Ovary (tissue), 9 donors: ENCODE data around the gene PLK5. TPM values are rescaled to one million over a fixed set of nuclear protein-coding genes. Genes with fewer than 3 reads are reported as not detected.
"Not testable (repeated sequence)": the region's sequence is repeated elsewhere in the genome, so short reads cannot be mapped to it uniquely, and the experiment has no call there.

Experiments used
- DNase-seq, 5 donors: peaks; one replicate each; pipeline ENCODE4 v3.0.0-alpha.2; 2019 to 2020
- H3K27ac ChIP-seq, 2 donors: fragments of 200-600 bp; one replicate each; pipeline versions ENCODE4 v1.5.1 to v1.8.0; 2019 to 2022
- H3K27me3 ChIP-seq: fragments of 200-600 bp; one replicate; pipeline ENCODE4 v1.8.0; 2022
- H3K36me3 ChIP-seq: fragments of 200-600 bp; sonication (generic); one replicate; pipeline ENCODE4 v1.5.1; 2019
- H3K4me1 ChIP-seq: one replicate; pipeline ENCODE4 v1.8.1; 2013; ENCODE audit warnings: mild to moderate bottlenecking, moderate library complexity; ENCODE audit not compliant: insufficient read depth
- H3K4me3 ChIP-seq: fragments of 200-600 bp; sonication (generic); one replicate; pipeline ENCODE4 v1.5.1; 2017
- H3K9me3 ChIP-seq, 2 donors: fragments of 200-600 bp in 1 of 2; sonication (generic) in 1 of 2; one replicate each; pipeline versions ENCODE4 v1.5.1 to v1.8.1; 2013 to 2019; ENCODE audit warnings: mild to moderate bottlenecking in 1 of 2, moderate library complexity in 1 of 2
- CTCF ChIP-seq, 3 donors: fragments of 450-650 bp in 2 of 3; fragments of 200-600 bp in 1 of 3; IDR thresholded peaks; one replicate each; pipeline versions ENCODE4 v1.5.1 to v1.8.0; 2016 to 2022; ENCODE audit warnings: antibody characterized with exemption in 3 of 3, mild to moderate bottlenecking in 1 of 3
- EP300 ChIP-seq: sonication (generic); formaldehyde crosslinking; IDR thresholded peaks from one replicate; pipeline ENCODE4 v1.6.1; 2017; ENCODE audit warnings: antibody characterized with exemption
- POLR2A ChIP-seq: fragments of 450-650 bp; IDR thresholded peaks from one replicate; pipeline ENCODE4 v1.6.1; 2017; ENCODE audit warnings: antibody characterized with exemption, mild to moderate bottlenecking, moderate library complexity
- WGBS, 3 donors: extraction: QIAGEN DNeasy Blood & Tissue Kit in 1 of 3; methylation state at CpG; one replicate each; pipeline versions ENCODE4 v1.1.5 to v1.1.7; 2013 to 2017; 5-methylcytosine and 5-hydroxymethylcytosine counted together
- intact Hi-C, 4 donors: fragments of 100-400 bp; cut with DNase I; formaldehyde crosslinking; loops; one replicate each; pipeline versions ENCODE4 v1.11.0 to v1.15.1; 2022 to 2023
- polyA plus RNA-seq, 2 donors: library from polyadenylated mRNA; stranded (reverse); fragments of 200-250 nt in 1 of 2; fragments of 350-450 nt in 1 of 2; fragmentation: Illumina TruSeq in 1 of 2; extraction: RNeasy Lipid Tissue Mini Kit (QIAGEN cat#74804) in 1 of 2; gene quantifications; one replicate each; pipeline ENCODE4 v1.2.3, GENCODE V29; 2013 to 2014
- total RNA-seq, 7 donors: library from RNA; depleted of rRNA in 2 of 7; stranded (reverse); fragments of >200 nt in 2 of 7; fragmentation: NEBNext Ultra II Directional in 3 of 7; extraction: Animal tissue kit (Norgen Biotek cat#: 25700) in 3 of 7; gene quantifications; one replicate each; pipeline versions ENCODE4 v1.1.0 to v1.2.4, GENCODE V29; 2016 to 2023
- donor health status: DM: no; HTN: no; CAD: no; lungs with moderate emphysema.
- donor health status: DM: no; HTN: no; CAD: no.
- donor health status: Bipolar disorder and iron deficiency.
- donor health status: DM: yes; HTN: yes; CAD: no.
- donor health status: DM: no; HTN: no; CAD: no.
- donor health status: DM: yes; HTN: yes; CAD: no.

The PLK5 gene
- total and polyA plus RNA-seq, 9 donors: 0.11 to 1.1 (median 0.65) TPM; not detected in 5

DNA sequence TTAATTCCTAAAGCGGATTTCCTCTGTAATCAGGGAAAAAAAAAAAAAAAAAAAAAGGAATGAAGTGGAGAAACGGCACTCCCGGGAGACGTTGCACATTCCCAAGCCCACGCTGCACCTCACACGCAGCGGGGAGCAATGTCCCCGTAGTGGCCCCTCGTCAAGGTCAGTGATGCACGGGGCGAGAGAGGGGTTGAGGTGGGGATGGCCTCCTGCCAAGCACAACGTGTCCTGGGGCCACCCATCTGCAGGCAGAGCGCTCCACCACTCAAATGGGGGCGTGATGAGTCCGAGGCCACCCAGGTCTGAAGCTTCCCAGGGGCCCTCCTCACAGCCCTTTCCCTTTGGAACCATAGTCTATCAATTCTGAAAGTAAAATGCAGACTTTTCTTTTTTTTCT, 15.1 kb downstream of the PLK5 start:
- no peak overlapping the region for H3K4me3 ChIP-seq
- no peaks in the 10 kb centered on the region for H3K36me3 ChIP-seq
- H3K9me3 ChIP-seq: no peaks in the 10 kb centered on the region
- H3K4me1 ChIP-seq: peaks cover 8% of the 10 kb centered on the region
- intact Hi-C loops: no loop called here
- TF ChIP-seq POLR2A (no peak), CTCF (IDR thresholded peaks at IDR 0.05) (no peak), EP300 (no peak)
- DNase-seq: peak in 4 of 5 donors; percentile 48 to 87 (median 67)
- no peaks in the 10 kb centered on the region for H3K27me3 ChIP-seq
- 2 to 7% (median 2%) methylated on average over 15 of the region's 15 CpGs for WGBS, 3 donors
- no peak overlapping the region for H3K27ac ChIP-seq

DNA sequence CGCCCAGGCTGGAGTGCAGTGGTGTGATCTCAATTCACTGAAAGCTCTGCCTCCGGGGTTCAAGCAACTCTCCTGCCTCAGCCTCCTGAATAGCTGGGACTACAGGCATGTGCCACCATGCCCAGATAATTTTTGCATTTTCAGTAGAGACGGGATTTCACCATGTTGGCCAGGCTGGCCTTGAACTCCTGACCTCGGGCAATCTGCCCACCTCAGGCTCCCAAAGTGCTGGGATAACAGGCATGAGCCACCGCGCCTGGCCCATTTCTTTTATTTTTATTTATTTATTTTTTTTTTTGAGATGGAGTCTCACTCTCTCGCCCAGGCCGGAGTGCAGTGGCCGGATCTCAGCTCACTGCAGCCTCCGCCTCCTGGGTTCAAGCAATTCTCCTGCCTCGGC, 15.9 kb downstream of the PLK5 start:
- not testable (repeated sequence) for H3K4me3 ChIP-seq, H3K27ac ChIP-seq, H3K27me3 ChIP-seq, H3K9me3 ChIP-seq, H3K36me3 ChIP-seq, H3K4me1 ChIP-seq
- 60 to 68% (median 65%) methylated on average over 11 of the region's 11 CpGs for WGBS, 3 donors
- intact Hi-C loops: loop anchor here in 2 of 4 donors (5.0 to 10.0 kb wide), 4 partner anchors 135 to 285 kb away; partner anchors contain the start of gene ATP8B3 (in 1 of the 2)
- DNase-seq: peak in 4 of 5 donors; percentile 43 to 81 (median 56)

DNA sequence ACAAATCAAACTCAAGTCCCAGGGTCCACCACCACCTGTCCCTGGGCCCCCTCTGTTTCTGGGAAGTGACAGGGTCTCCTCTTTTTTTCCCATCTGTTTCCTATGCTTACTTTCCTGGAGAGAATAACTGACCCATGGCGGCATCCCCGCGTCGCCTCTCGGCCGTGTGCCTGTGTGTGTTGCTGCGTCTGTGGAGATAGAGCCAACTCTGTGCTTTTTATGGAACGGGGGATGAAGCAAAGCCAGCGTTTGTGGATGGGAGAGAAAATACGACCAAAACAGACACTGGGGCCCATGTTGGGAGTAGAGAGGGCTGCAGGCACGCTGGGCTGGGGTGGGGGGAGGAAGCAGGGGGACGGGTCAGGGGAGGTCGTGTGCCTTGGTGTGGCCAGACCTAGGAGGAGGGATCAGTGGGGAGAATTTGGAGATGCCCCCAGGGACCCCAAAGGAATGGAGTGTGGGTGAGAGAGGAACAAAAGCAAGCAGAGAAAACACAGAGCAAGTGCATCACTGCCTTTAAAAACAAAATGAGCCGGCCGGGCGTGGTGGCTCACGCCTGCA, 16.6 kb downstream of the PLK5 start:
- DNase-seq: peak in 3 of 5 donors; percentile 25 to 56 (median 37)
- no peak for TF ChIP-seq EP300
- TF ChIP-seq CTCF (IDR thresholded peaks at IDR 0.05): no peak
- no peak for TF ChIP-seq POLR2A
- intact Hi-C loops: loop anchor here in 2 of 4 donors (5.0 to 10.0 kb wide), 4 partner anchors 134 to 284 kb away; partner anchors contain the start of gene ATP8B3 (in 1 of the 2)
- Histone ChIP-seq H3K4me3 (no peak overlapping the region), H3K9me3 (no peaks in the 10 kb centered on the region), H3K36me3 (no peaks in the 10 kb centered on the region), H3K4me1 (peaks cover 8% of the 10 kb centered on the region), H3K27ac (no peak overlapping the region), H3K27me3 (no peaks in the 10 kb centered on the region)
- 8 to 12% (median 11%) methylated on average over 17 of the region's 17 CpGs for WGBS, 3 donors

DNA sequence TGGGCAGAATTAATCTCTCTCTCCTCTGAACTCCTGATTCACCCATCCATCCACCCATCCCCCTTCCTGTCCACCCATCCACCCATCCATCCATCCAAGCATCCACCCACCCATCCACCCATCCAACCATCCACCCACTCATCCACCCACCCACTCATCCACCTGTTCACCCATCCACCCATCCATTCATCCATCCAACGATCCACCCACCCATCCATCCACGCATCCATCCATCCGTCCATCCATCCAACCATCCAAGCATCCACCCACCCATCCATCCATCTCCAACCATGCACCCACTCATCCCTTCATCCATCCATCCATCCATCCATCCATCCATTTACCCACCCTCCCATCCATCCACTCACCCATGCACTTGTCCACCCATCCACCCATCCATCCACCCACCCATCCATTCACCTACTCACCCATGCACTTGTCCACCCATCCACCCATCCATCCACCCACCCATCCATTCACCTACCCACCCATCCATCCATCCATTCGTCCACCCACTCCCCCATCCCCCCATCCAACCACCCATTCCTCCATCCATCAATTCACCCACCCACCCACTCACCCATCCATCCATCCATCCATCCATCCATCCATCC, 25.6 kb downstream of the PLK5 start:
- 80 to 85% (median 85%) methylated on average over 4 of the region's 4 CpGs for WGBS, 3 donors
- H3K36me3 ChIP-seq: no peaks in the 10 kb centered on the region
- no peaks in the 10 kb centered on the region for H3K4me1 ChIP-seq
- no peak for DNase-seq
- H3K9me3 ChIP-seq: no peaks in the 10 kb centered on the region
- no peak overlapping the region for H3K4me3 ChIP-seq
- intact Hi-C loops: loop anchor here in 3 of 4 donors (5.0 to 10.0 kb wide), 5 partner anchors 108 to 275 kb away; partner anchors contain the start of gene ATP8B3 (in 1 of the 3)
- TF ChIP-seq CTCF (IDR thresholded peaks at IDR 0.05): no peak
- no peak for TF ChIP-seq POLR2A
- no peak for TF ChIP-seq EP300
- no peak overlapping the region for H3K27ac ChIP-seq
- no peaks in the 10 kb centered on the region for H3K27me3 ChIP-seq
